Body of pancreas (tissue), 4 donors: Measurements from ENCODE around the gene CYB5RL.

Experiments
- POLR2A ChIP-seq, 3 donors: fragments of 450-650 bp; IDR thresholded peaks; one replicate each; pipeline ENCODE4 v1.6.1; 2016; ENCODE audit warnings: antibody characterized with exemption in 3 of 3, mild to moderate bottlenecking in 2 of 3
- TF ChIP-seq, protein P1 (sequence below), 7 experiments: fragments of 450-650 bp in 4 of 7; fragments of 200-600 bp in 3 of 7; sonication (generic) in 3 of 7; IDR thresholded peaks; one replicate each; pipeline ENCODE4 v1.5.1; 2016 to 2019; ENCODE audit warnings: antibody characterized with exemption in 7 of 7

DNA sequence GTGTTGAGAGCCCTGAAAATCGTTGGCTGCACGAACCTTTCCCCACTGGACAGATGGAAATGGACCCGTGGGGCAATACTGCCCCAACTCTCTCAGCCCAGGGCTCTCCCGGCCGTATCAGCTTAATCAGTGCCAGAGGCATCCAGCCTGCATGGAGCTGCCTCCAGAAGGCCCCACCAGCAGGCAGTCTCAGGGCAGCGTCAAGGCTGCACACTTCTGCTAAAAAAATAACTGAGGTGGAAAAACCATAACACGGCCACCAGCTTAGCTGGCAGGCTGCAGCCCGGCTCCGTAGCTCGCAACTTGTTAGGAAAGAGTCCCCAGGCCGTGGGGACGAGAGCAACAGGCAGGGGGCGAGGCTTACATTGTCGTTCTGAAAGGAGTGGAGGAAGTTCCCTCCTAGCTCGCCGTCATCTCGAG lies 28.1 kb upstream of the CYB5RL start:
- TF ChIP-seq, protein P1, sequence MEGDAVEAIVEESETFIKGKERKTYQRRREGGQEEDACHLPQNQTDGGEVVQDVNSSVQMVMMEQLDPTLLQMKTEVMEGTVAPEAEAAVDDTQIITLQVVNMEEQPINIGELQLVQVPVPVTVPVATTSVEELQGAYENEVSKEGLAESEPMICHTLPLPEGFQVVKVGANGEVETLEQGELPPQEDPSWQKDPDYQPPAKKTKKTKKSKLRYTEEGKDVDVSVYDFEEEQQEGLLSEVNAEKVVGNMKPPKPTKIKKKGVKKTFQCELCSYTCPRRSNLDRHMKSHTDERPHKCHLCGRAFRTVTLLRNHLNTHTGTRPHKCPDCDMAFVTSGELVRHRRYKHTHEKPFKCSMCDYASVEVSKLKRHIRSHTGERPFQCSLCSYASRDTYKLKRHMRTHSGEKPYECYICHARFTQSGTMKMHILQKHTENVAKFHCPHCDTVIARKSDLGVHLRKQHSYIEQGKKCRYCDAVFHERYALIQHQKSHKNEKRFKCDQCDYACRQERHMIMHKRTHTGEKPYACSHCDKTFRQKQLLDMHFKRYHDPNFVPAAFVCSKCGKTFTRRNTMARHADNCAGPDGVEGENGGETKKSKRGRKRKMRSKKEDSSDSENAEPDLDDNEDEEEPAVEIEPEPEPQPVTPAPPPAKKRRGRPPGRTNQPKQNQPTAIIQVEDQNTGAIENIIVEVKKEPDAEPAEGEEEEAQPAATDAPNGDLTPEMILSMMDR (IDR thresholded peaks at IDR 0.05) = no peak
- TF ChIP-seq POLR2A (IDR thresholded peaks at IDR 0.05) = no peak
